ENCODE results near the gene CCDC117. TPM values are rescaled to one million over a fixed set of nuclear protein-coding genes. Genes with fewer than 3 reads are reported as not detected.
A peak's percentile ranks its signal among the peaks of the same experiment; 100 is the strongest.

Gene CCDC117
- total RNA-seq, 2 donors from 2014 or later: 40.9 TPM

DNA sequence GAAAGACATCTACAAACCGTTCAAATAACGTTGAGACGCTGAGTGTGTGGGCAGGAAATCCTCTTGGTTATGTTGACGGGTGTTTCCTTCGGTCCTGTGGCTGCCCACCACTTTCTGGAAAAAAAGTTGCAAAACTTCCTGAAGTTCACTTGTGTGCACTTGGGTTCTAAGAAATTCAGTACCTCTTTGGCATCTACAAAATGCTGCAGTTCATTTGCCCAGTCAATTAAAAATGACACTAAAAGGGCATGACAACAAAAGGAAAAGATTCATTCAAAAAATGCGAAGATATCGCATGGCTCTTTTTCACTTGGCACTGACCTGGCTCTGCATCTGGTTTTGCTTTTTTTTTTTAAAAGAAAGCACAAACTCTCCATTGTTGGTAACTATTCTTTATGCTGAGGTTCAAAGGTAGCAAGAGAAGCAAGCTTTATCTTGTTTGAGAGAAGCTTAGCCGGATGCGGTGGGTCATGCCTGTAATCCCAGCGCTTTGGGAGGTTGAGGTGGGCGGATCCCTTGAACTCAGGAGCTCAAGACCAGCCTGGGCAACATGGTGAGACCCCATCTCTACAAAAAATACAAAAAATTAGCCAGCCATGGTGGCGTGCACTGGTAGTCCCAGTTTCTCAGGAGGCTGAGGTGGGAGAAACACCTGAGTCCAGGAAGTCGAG lies 38.5 kb downstream of the CCDC117 start:
- H3K4me3 Mint-ChIP-seq: no peak overlapping the region
- Histone ChIP-seq H3K4me1 (ENCODE audit: control insufficient read depth, insufficient read depth, low read length) (no peaks in the 10 kb centered on the region), H3K9ac (ENCODE audit: extremely low read depth, low read length, poor library complexity, severe bottlenecking) (no peak overlapping the region), H3K36me3 (ENCODE audit: control insufficient read depth, insufficient read depth, low read length) (no peaks in the 10 kb centered on the region), H3K9me3 (ENCODE audit: control insufficient read depth, low read length) (no peaks in the 10 kb centered on the region), H3K27me3 (ENCODE audit: control insufficient read depth, insufficient read depth, low read length, poor library complexity, severe bottlenecking) (no peaks in the 10 kb centered on the region), H3K27ac (ENCODE audit: low read depth, low read length) (no peak overlapping the region), H3K4me3 (ENCODE audit: low read length) (no peak overlapping the region)
- TF ChIP-seq CTCF (conservative IDR thresholded peaks at IDR 0.05): no peak
- H3K9me3 Mint-ChIP-seq: no peaks in the 10 kb centered on the region
- no peak overlapping the region for H3K27ac Mint-ChIP-seq
- 96% methylated on average over 12 to 13 of the region's 13 CpGs for WGBS, 2 experiments (ENCODE audit: insufficient coverage in 1 of 2, insufficient read length in 1 of 2)
- H3K36me3 Mint-ChIP-seq (ENCODE audit: low read depth): peaks cover 13% of the 10 kb centered on the region
- no peaks in the 10 kb centered on the region for H3K4me1 Mint-ChIP-seq
- no peak for DNase-seq
- no peaks in the 10 kb centered on the region for H3K27me3 Mint-ChIP-seq (ENCODE audit: insufficient read depth)

- H3K9me3 Mint-ChIP-seq: no peaks in the 10 kb centered on the region
- WGBS, 2 experiments (ENCODE audit: insufficient coverage in 1 of 2, insufficient read length in 1 of 2): 89 to 100% methylated on average over 1 to 5 of the region's 5 CpGs
- no peaks in the 10 kb centered on the region for H3K27me3 ChIP-seq (ENCODE audit: control insufficient read depth, insufficient read depth, low read length, poor library complexity, severe bottlenecking)
- no peak for TF ChIP-seq CTCF (conservative IDR thresholded peaks at IDR 0.05)
- DNase-seq: no peak
- H3K9me3 ChIP-seq (ENCODE audit: control insufficient read depth, low read length): no peaks in the 10 kb centered on the region
- H3K4me1 ChIP-seq (ENCODE audit: control insufficient read depth, insufficient read depth, low read length): no peaks in the 10 kb centered on the region
- H3K36me3 ChIP-seq (ENCODE audit: control insufficient read depth, insufficient read depth, low read length): no peaks in the 10 kb centered on the region
- H3K27ac Mint-ChIP-seq: no peak overlapping the region
- H3K9ac ChIP-seq (ENCODE audit: extremely low read depth, low read length, poor library complexity, severe bottlenecking): no peak overlapping the region
- H3K4me3 Mint-ChIP-seq: no peak overlapping the region
- no peak overlapping the region for H3K27ac ChIP-seq (ENCODE audit: low read depth, low read length)
- no peak overlapping the region for H3K4me3 ChIP-seq (ENCODE audit: low read length)
- no peaks in the 10 kb centered on the region for H3K27me3 Mint-ChIP-seq (ENCODE audit: insufficient read depth)
- peaks cover 13% of the 10 kb centered on the region for H3K36me3 Mint-ChIP-seq (ENCODE audit: low read depth)
- H3K4me1 Mint-ChIP-seq: no peaks in the 10 kb centered on the region
Observed at GRCh38 chr22:28812516-28812915, 40.0 kb downstream of the CCDC117 start.

GRCh38 chr22:28813772-28814518 lies 41.5 kb downstream of the CCDC117 start:
- no peak overlapping the region for H3K4me3 Mint-ChIP-seq

More at GRCh38 chr22:28813772-28814518, 41.5 kb downstream of the CCDC117 start:
- Mint-ChIP-seq H3K4me1 (peaks cover 8% of the 10 kb centered on the region), H3K36me3 (ENCODE audit: low read depth) (peaks cover 7% of the 10 kb centered on the region), H3K9me3 (no peaks in the 10 kb centered on the region), H3K27me3 (ENCODE audit: insufficient read depth) (no peaks in the 10 kb centered on the region), H3K27ac (peak overlapping the region; percentile 19)
- no peak overlapping the region for H3K4me3 ChIP-seq (ENCODE audit: low read length)
- no peaks in the 10 kb centered on the region for H3K27me3 ChIP-seq (ENCODE audit: control insufficient read depth, insufficient read depth, low read length, poor library complexity, severe bottlenecking)
- no peaks in the 10 kb centered on the region for H3K9me3 ChIP-seq (ENCODE audit: control insufficient read depth, low read length)
- no peak for DNase-seq
- no peak overlapping the region for H3K9ac ChIP-seq (ENCODE audit: extremely low read depth, low read length, poor library complexity, severe bottlenecking)
- 97 to 100% methylated on average over 2 of the region's 2 CpGs for WGBS, 2 experiments (ENCODE audit: insufficient coverage in 1 of 2, insufficient read length in 1 of 2)
- H3K36me3 ChIP-seq (ENCODE audit: control insufficient read depth, insufficient read depth, low read length): no peaks in the 10 kb centered on the region
- TF ChIP-seq CTCF (conservative IDR thresholded peaks at IDR 0.05): no peak
- no peak overlapping the region for H3K27ac ChIP-seq (ENCODE audit: low read depth, low read length)
- H3K4me1 ChIP-seq (ENCODE audit: control insufficient read depth, insufficient read depth, low read length): peaks cover 4% of the 10 kb centered on the region

Data from endodermal cell (in vitro differentiated cells).